GM23338 (cell line): ENCODE data around the gene SLC25A47. TPM values are rescaled to one million over a fixed set of nuclear protein-coding genes. Genes with fewer than 3 reads are reported as not detected.
"Not testable (repeated sequence)": the region's sequence is repeated elsewhere in the genome, so short reads cannot be mapped to it uniquely, and the experiment has no call there.

ENCODE experiments used
- ATAC-seq: fragments of 200-7000 bp; cut with Tn5 transposase; 3 replicates; pipeline ENCODE4 v1.9.1; 2020
- DNase-seq: peaks from one replicate; pipeline ENCODE4 v3.0.0-alpha.2; 2015; ENCODE audit warnings: low spot score
- H2AFZ ChIP-seq: fragments of 200-600 bp; sonication (generic); 2 replicates; pipeline ENCODE4 v1.8.0; 2016; ENCODE audit warnings: antibody characterized with exemption, mild to moderate bottlenecking, moderate library complexity
- H3F3A ChIP-seq: fragments of 200-600 bp; sonication (generic); replicated peaks from 2 replicates; pipeline ENCODE4 v1.8.0; 2017; ENCODE audit warnings: antibody characterized with exemption, mixed run types, low read depth
- H3K27ac ChIP-seq: fragments of 200-600 bp; sonication (generic); 2 replicates; pipeline ENCODE4 v1.6.1; 2016; ENCODE audit warnings: low read depth
- H3K27me3 ChIP-seq: fragments of 200-600 bp; sonication (generic); 2 replicates; pipeline ENCODE4 v1.8.0; 2016; ENCODE audit warnings: mild to moderate bottlenecking, mixed run types, moderate library complexity; ENCODE audit not compliant: insufficient read depth
- H3K36me3 ChIP-seq: fragments of 200-600 bp; sonication (generic); 2 replicates; pipeline ENCODE4 v1.8.0; 2016; ENCODE audit warnings: mild to moderate bottlenecking; ENCODE audit not compliant: insufficient read depth
- H3K4me1 ChIP-seq: fragments of 200-600 bp; sonication (generic); 2 replicates; pipeline ENCODE4 v1.8.0; 2016; ENCODE audit warnings: mild to moderate bottlenecking, moderate library complexity; ENCODE audit not compliant: insufficient read depth
- H3K4me2 ChIP-seq: fragments of 200-600 bp; sonication (generic); 2 replicates; pipeline ENCODE4 v1.7.1; 2017; ENCODE audit warnings: mixed run types
- H3K4me3 ChIP-seq: fragments of 200-600 bp; sonication (generic); 2 replicates; pipeline ENCODE4 v1.6.1; 2016; ENCODE audit warnings: mixed run types
- H3K79me2 ChIP-seq: fragments of 200-600 bp; sonication (generic); replicated peaks from 2 replicates; pipeline ENCODE4 v1.8.0; 2017; ENCODE audit warnings: mild to moderate bottlenecking; ENCODE audit not compliant: insufficient read depth
- H3K9me2 ChIP-seq: fragments of 200-600 bp; sonication (generic); 2 replicates; pipeline ENCODE4 v1.8.0; 2017; ENCODE audit not compliant: insufficient read depth
- H4K20me1 ChIP-seq: fragments of 200-600 bp; sonication (generic); replicated peaks from 2 replicates; pipeline ENCODE4 v1.8.0; 2017; ENCODE audit warnings: mild to moderate bottlenecking; ENCODE audit not compliant: insufficient read depth
- H3K27ac Mint-ChIP-seq: 2 replicates; pipeline ENCODE4 v1.8.0; 2020; ENCODE audit warnings: inconsistent platforms, mild to moderate bottlenecking, moderate library complexity, mixed read lengths
- H3K27me3 Mint-ChIP-seq: 3 replicates; pipeline ENCODE4 v1.8.0; 2022; ENCODE audit warnings: low read depth, mild to moderate bottlenecking, moderate library complexity, mixed read lengths, inconsistent platforms; ENCODE audit not compliant: insufficient read depth, poor library complexity
- H3K36me3 Mint-ChIP-seq: 3 replicates; pipeline ENCODE4 v1.8.0; 2021; ENCODE audit warnings: low read depth, mild to moderate bottlenecking, inconsistent platforms, moderate library complexity, mixed read lengths
- H3K4me1 Mint-ChIP-seq: 3 replicates; pipeline ENCODE4 v1.8.0; 2020; ENCODE audit warnings: mild to moderate bottlenecking, inconsistent platforms, mixed read lengths
- H3K4me3 Mint-ChIP-seq: 3 replicates; pipeline ENCODE4 v1.8.0; 2021; ENCODE audit warnings: moderate library complexity, mild to moderate bottlenecking, inconsistent platforms, mixed read lengths
- H3K9me3 Mint-ChIP-seq: 3 replicates; pipeline ENCODE4 v1.8.0; 2020; ENCODE audit warnings: moderate library complexity, mild to moderate bottlenecking, inconsistent platforms, mixed read lengths
- EZH2 ChIP-seq: fragments of 200-600 bp; sonication (generic); IDR thresholded peaks from one replicate; pipeline ENCODE4 v1.8.0; 2017; ENCODE audit warnings: antibody characterized with exemption, mild to moderate bottlenecking, low read depth; ENCODE audit not compliant: unreplicated experiment
- JUNB ChIP-seq: IDR thresholded peaks from one replicate; pipeline ENCODE4 v1.6.1; 2016; ENCODE audit warnings: antibody characterized with exemption; ENCODE audit not compliant: unreplicated experiment
- POLR2AphosphoS5 ChIP-seq: IDR thresholded peaks from 2 replicates; pipeline ENCODE4 v1.6.1; 2016; ENCODE audit warnings: antibody characterized with exemption, low read depth
- ZNF114 ChIP-seq: fragments of 250-450 bp; sonication (Bioruptor Pico); IDR thresholded peaks from 2 replicates; pipeline ENCODE4 v1.5.0; 2020; ENCODE audit warnings: mild to moderate bottlenecking, moderate library complexity
- ZNF331 ChIP-seq: fragments of 250-450 bp; sonication (Bioruptor Pico); IDR thresholded peaks from 2 replicates; pipeline ENCODE4 v1.5.0; 2020; ENCODE audit warnings: low read depth, mild to moderate bottlenecking, moderate library complexity
- polyA plus RNA-seq: library from polyadenylated mRNA; unstranded; fragments of >200 nt; fragmentation: Nextera tagmentation; extraction: Ambion mirVana; gene quantifications from 2 replicates; pipeline ENCODE4 v1.2.1, GENCODE V29; 2016
- total RNA-seq: library from RNA; depleted of rRNA; stranded (reverse); fragments of >200 nt; shearing (Covaris generic); gene quantifications from 2 replicates; pipeline ENCODE4 v1.2.3, GENCODE V29; 2014
- TF ChIP-seq, protein P1 (sequence below): IDR thresholded peaks from 2 replicates; pipeline ENCODE4 v1.6.1; 2016; ENCODE audit warnings: antibody characterized with exemption
- TF ChIP-seq, protein P2 (sequence below): fragments of 250-450 bp; sonication (Bioruptor Pico); IDR thresholded peaks from 2 replicates; pipeline ENCODE4 v1.5.0; 2020; ENCODE audit warnings: mild to moderate bottlenecking, moderate library complexity

SLC25A47 gene
- total and polyA plus RNA-seq, 2 experiments from 2014 or later: not detected

DNA sequence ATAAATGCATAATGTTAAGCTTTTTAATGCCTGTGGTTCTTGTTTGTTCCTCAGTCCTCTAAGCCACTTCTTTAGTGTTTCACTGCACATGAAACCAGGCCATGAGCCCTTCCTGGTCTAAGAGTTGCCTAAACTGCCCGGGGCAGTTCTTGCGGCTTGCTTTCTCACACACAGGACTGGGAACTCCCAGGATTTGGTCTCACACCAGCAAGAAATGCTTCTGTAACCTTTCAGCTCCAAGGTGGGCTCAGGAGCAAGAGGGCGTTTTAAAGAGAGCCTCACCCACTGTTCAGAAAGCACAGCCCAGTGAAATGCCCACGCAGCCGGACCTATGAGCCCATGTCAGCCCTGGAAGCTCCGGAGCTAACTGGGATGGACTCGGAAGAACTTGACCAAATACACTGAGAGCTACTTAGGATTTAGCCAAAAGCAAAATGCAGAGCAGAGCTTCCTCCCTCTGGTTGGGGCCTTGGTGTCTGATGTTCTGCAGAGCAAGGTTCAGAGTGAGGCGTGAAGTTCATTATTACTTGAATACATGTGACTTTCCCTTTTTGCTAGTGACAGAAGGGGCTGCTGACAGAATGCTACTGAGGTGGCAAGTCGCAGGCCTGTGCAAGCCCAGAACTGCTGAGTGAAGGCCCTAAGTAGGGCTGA lies 40.2 kb upstream of the SLC25A47 start:
- TF ChIP-seq POLR2AphosphoS5 (0 out of 2 replicates have a peak, but pooled peaks have one; percentile 6), JUNB (no peak)
- Mint-ChIP-seq H3K9me3 (no peaks in the 10 kb centered on the region), H3K36me3 (peaks cover 11% of the 10 kb centered on the region), H3K27ac (no peak overlapping the region), H3K27me3 (peaks cover 18% of the 10 kb centered on the region), H3K4me1 (peaks cover 51% of the 10 kb centered on the region), H3K4me3 (no peak overlapping the region)
- no peak for ATAC-seq
- Histone ChIP-seq H3K9me2 (no peaks in the 10 kb centered on the region), H3K36me3 (no peaks in the 10 kb centered on the region; the same call in 1 of the 2 replicates), H3K4me2 (no peak overlapping the region), H3K27me3 (no peaks in the 10 kb centered on the region), H3K4me1 (peaks cover 37% of the 10 kb centered on the region), H2AFZ (no peak overlapping the region), H3K79me2 (peaks cover 50% of the 10 kb centered on the region), H3K27ac (peak overlapping the region; percentile 76), H3F3A (peaks cover 39% of the 10 kb centered on the region; the same call in 1 of the 2 replicates), H3K4me3 (no peak overlapping the region), H4K20me1 (peaks cover 27% of the 10 kb centered on the region)
- DNase-seq: no peak

DNA sequence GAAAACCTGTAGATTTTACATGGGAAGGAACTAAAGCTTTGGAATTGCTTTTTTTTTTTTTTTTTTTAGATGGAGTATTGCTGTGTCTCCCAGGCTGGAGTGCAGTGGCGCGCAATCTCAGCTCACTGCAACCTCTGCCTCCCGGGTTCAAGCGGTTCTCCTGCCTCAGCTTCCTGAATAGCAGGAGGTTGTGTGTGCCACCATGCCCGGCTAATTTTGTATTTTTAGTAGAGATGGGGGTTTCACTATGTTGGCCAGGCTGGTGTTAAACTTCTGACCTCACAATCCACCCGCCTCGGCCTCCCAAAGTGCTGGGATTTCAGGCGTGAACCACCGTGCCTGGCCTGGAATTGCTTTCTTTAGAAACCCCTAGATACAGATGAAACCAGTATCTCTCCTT lies 39.7 kb upstream of the SLC25A47 start:
- H3K4me1 Mint-ChIP-seq: peaks cover 50% of the 10 kb centered on the region
- H3K9me2 ChIP-seq, H3K36me3 ChIP-seq, ATAC-seq, H3K27me3 ChIP-seq, H3K4me3 ChIP-seq, DNase-seq, H2AFZ ChIP-seq, H3K4me3 Mint-ChIP-seq, H3K4me2 ChIP-seq, H3K27ac Mint-ChIP-seq, H3K9me3 Mint-ChIP-seq: not testable (repeated sequence)
- H3K36me3 Mint-ChIP-seq: peaks cover 11% of the 10 kb centered on the region
- peak overlapping the region; percentile 76 for H3K27ac ChIP-seq
- H3K79me2 ChIP-seq: peaks cover 44% of the 10 kb centered on the region
- H3F3A ChIP-seq: peaks cover 37% of the 10 kb centered on the region; the same call in 1 of the 2 replicates
- H4K20me1 ChIP-seq: peaks cover 22% of the 10 kb centered on the region; the same call in 1 of the 2 replicates
- H3K4me1 ChIP-seq: peaks cover 36% of the 10 kb centered on the region
- H3K27me3 Mint-ChIP-seq: peaks cover 18% of the 10 kb centered on the region

DNA sequence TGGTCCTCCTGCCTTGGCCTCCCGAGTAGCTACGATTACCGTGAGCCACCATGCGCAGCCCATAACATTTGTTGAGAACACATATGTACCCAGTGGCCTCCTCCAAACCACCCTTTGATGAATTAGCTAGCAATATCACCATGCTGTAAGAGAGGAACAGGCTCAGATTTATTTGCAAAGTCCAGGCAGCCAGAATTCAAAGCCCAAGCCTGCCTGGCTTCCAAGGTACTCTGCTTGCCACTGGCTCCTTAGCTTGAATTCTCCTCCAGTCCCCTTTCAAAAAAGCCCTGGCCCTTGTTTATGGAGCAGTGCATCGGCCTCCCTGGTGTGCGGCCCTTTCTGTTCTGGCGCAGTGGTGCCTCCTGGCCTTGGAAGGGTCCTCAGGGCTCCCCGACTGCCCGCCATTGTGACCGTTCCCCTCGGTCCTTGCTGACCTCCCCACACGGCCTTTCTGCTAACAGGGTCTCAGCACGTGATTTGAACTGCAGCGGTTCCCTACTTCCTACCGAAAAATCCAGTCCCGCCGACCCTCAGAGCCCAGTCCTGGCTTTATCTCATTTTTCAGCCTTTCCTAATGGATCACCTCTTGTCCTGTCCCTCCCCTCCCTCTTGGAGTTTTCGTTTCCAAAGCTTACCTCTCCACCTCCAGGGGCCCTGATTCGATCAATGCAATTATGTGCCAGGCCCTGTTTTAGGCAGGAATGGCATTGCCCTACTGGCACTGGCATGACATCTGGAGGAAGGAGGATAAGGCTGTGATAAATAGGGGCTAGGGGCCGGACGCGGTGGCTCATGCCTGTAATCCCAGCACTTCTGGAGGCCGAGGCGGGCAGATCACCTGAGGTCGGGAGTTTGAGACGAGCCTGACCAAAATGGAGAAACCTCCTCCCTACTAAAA lies 38.9 kb upstream of the SLC25A47 start:
- Mint-ChIP-seq H3K27ac (peak overlapping the region; percentile 85), H3K36me3 (peaks cover 13% of the 10 kb centered on the region), H3K4me3 (peak overlapping the region; percentile 65), H3K27me3 (peaks cover 18% of the 10 kb centered on the region), H3K9me3 (no peaks in the 10 kb centered on the region), H3K4me1 (peaks cover 50% of the 10 kb centered on the region)
- Histone ChIP-seq H3K4me2 (peak overlapping the region; percentile 82), H3K27me3 (no peaks in the 10 kb centered on the region), H3K9me2 (no peaks in the 10 kb centered on the region), H3K79me2 (peaks cover 37% of the 10 kb centered on the region), H4K20me1 (peaks cover 23% of the 10 kb centered on the region), H3K4me1 (peaks cover 30% of the 10 kb centered on the region), H3K4me3 (peak overlapping the region; percentile 70), H2AFZ (no peak overlapping the region), H3K36me3 (no peaks in the 10 kb centered on the region), H3F3A (peaks cover 39% of the 10 kb centered on the region; the same call in 1 of the 2 replicates), H3K27ac (peak overlapping the region; percentile 95)
- no peak; the same call in 2 of the 3 replicates for ATAC-seq
- peak; percentile 53 for DNase-seq
- TF ChIP-seq EZH2 (no peak), ZNF331 (CRISPR knock-in tag) (no peak), JUNB (no peak), ZNF114 (CRISPR knock-in tag) (no peak)
- TF ChIP-seq, protein P1, sequence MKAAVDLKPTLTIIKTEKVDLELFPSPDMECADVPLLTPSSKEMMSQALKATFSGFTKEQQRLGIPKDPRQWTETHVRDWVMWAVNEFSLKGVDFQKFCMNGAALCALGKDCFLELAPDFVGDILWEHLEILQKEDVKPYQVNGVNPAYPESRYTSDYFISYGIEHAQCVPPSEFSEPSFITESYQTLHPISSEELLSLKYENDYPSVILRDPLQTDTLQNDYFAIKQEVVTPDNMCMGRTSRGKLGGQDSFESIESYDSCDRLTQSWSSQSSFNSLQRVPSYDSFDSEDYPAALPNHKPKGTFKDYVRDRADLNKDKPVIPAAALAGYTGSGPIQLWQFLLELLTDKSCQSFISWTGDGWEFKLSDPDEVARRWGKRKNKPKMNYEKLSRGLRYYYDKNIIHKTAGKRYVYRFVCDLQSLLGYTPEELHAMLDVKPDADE: no peak
- TF ChIP-seq, protein P2, sequence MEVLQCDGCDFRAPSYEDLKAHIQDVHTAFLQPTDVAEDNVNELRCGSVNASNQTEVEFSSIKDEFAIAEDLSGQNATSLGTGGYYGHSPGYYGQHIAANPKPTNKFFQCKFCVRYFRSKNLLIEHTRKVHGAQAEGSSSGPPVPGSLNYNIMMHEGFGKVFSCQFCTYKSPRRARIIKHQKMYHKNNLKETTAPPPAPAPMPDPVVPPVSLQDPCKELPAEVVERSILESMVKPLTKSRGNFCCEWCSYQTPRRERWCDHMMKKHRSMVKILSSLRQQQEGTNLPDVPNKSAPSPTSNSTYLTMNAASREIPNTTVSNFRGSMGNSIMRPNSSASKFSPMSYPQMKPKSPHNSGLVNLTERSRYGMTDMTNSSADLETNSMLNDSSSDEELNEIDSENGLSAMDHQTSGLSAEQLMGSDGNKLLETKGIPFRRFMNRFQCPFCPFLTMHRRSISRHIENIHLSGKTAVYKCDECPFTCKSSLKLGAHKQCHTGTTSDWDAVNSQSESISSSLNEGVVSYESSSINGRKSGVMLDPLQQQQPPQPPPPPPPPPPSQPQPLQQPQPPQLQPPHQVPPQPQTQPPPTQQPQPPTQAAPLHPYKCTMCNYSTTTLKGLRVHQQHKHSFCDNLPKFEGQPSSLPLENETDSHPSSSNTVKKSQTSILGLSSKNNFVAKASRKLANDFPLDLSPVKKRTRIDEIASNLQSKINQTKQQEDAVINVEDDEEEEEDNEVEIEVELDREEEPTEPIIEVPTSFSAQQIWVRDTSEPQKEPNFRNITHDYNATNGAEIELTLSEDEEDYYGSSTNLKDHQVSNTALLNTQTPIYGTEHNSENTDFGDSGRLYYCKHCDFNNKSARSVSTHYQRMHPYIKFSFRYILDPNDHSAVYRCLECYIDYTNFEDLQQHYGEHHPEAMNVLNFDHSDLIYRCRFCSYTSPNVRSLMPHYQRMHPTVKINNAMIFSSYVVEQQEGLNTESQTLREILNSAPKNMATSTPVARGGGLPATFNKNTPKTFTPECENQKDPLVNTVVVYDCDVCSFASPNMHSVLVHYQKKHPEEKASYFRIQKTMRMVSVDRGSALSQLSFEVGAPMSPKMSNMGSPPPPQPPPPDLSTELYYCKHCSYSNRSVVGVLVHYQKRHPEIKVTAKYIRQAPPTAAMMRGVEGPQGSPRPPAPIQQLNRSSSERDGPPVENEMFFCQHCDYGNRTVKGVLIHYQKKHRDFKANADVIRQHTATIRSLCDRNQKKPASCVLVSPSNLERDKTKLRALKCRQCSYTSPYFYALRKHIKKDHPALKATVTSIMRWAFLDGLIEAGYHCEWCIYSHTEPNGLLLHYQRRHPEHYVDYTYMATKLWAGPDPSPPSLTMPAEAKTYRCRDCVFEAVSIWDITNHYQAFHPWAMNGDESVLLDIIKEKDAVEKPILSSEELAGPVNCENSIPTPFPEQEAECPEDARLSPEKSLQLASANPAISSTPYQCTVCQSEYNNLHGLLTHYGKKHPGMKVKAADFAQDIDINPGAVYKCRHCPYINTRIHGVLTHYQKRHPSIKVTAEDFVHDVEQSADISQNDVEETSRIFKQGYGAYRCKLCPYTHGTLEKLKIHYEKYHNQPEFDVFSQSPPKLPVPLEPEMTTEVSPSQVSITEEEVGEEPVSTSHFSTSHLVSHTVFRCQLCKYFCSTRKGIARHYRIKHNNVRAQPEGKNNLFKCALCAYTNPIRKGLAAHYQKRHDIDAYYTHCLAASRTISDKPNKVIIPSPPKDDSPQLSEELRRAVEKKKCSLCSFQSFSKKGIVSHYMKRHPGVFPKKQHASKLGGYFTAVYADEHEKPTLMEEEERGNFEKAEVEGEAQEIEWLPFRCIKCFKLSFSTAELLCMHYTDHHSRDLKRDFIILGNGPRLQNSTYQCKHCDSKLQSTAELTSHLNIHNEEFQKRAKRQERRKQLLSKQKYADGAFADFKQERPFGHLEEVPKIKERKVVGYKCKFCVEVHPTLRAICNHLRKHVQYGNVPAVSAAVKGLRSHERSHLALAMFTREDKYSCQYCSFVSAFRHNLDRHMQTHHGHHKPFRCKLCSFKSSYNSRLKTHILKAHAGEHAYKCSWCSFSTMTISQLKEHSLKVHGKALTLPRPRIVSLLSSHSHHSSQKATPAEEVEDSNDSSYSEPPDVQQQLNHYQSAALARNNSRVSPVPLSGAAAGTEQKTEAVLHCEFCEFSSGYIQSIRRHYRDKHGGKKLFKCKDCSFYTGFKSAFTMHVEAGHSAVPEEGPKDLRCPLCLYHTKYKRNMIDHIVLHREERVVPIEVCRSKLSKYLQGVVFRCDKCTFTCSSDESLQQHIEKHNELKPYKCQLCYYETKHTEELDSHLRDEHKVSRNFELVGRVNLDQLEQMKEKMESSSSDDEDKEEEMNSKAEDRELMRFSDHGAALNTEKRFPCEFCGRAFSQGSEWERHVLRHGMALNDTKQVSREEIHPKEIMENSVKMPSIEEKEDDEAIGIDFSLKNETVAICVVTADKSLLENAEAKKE (CRISPR knock-in tag): no peak
